ENCODE measurements around the gene ZNF326. TPM values are rescaled to one million over a fixed set of nuclear protein-coding genes. Genes with fewer than 3 reads are reported as not detected.

Gene ZNF326
- total RNA-seq, 1 experiment from 2014 or later = 33.4 TPM

- CTCF ChIA-PET = interaction anchor here (0.6 to 1.9 kb wide), 3 partner anchors 9 to 1802 kb away, joined by 7 to 10 read pairs (median 8); partner anchors contain the start of gene ZNF326
- no peak for DNase-seq
- Mint-ChIP-seq H3K9me3 (ENCODE audit: low read depth, unreplicated experiment) (no peaks in the 10 kb centered on the region), H3K36me3 (ENCODE audit: insufficient read depth, unreplicated experiment) (no peaks in the 10 kb centered on the region), H3K4me3 (ENCODE audit: low read depth, unreplicated experiment) (no peak overlapping the region), H3K27me3 (ENCODE audit: unreplicated experiment) (no peaks in the 10 kb centered on the region), H3K27ac (ENCODE audit: unreplicated experiment) (no peak overlapping the region), H3K4me1 (ENCODE audit: low read depth, unreplicated experiment) (peaks cover 17% of the 10 kb centered on the region)
- no peak for TF ChIP-seq CTCF (IDR thresholded peaks at IDR 0.05; ENCODE audit: unreplicated experiment)
- no TSS peak for BruUV-seq (replicated peaks)
- intact Hi-C loops (cut with micrococcal nuclease; ENCODE audit: unreplicated experiment) = loop anchor here (10.0 kb wide), 1 partner anchor 501 kb away; no protein-coding TSS in a partner anchor
Measured at GRCh38 chr1:89986020-89986419, 8.9 kb upstream of the ZNF326 start.

DNA sequence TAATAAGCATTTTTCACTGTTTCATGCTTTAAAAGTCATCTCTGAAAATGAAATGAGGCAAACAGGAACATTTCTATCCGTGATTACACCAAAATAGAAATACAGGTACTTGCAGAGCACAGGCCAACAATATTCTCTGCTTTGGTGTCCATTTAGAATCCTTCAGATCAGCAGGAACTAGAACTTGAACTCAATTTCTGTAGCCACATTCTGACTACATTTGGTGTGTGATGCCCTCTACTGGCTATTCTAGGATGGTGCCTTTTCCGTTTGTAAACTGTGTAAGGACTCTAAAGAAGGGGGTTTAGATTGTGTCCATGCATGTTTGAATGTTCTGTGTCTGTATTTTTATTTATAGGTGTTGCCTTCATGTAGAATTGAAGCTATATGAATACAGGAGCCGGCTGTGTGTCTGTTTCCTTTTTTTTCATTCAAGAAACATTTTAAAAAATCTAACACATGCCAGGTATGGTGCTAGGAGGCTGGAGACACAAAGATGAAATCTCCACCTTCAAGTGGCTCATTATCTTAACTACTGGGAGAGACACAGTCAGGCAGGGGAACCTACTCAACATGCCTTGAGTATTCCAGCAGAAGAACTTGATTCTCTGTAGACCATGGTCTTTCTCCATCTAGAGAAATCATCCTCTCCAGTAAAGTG, 7.6 kb upstream of the ZNF326 start:
- CTCF ChIA-PET = interaction anchor here (1.9 kb wide), 1 partner anchor 183 kb away, joined by 7 read pairs; no protein-coding TSS in a partner anchor
- peak; percentile 48 for DNase-seq
- Mint-ChIP-seq H3K9me3 (ENCODE audit: low read depth, unreplicated experiment) (no peaks in the 10 kb centered on the region), H3K4me3 (ENCODE audit: low read depth, unreplicated experiment) (no peak overlapping the region), H3K27ac (ENCODE audit: unreplicated experiment) (no peak overlapping the region), H3K4me1 (ENCODE audit: low read depth, unreplicated experiment) (peaks cover 17% of the 10 kb centered on the region), H3K36me3 (ENCODE audit: insufficient read depth, unreplicated experiment) (no peaks in the 10 kb centered on the region), H3K27me3 (ENCODE audit: unreplicated experiment) (no peaks in the 10 kb centered on the region)
- intact Hi-C loops (cut with micrococcal nuclease; ENCODE audit: unreplicated experiment) = loop anchor here (1.0 to 10.0 kb wide), 4 partner anchors 144 to 502 kb away; no protein-coding TSS in a partner anchor
- TF ChIP-seq CTCF (IDR thresholded peaks at IDR 0.05; ENCODE audit: unreplicated experiment) = peak; percentile 54
- no TSS peak for BruUV-seq (replicated peaks)

- H3K27me3 Mint-ChIP-seq (ENCODE audit: unreplicated experiment) = no peaks in the 10 kb centered on the region
- intact Hi-C loops (cut with micrococcal nuclease; ENCODE audit: unreplicated experiment) = loop anchor here (10.0 kb wide), 1 partner anchor 504 kb away; no protein-coding TSS in a partner anchor
- BruUV-seq (replicated peaks) = no TSS peak
- H3K9me3 Mint-ChIP-seq (ENCODE audit: low read depth, unreplicated experiment) = no peaks in the 10 kb centered on the region
- H3K27ac Mint-ChIP-seq (ENCODE audit: unreplicated experiment) = no peak overlapping the region
- no peak overlapping the region for H3K4me3 Mint-ChIP-seq (ENCODE audit: low read depth, unreplicated experiment)
- DNase-seq = no peak
- CTCF ChIA-PET = interaction anchor here (0.6 to 1.2 kb wide), 3 partner anchors 145 to 863 kb away, joined by 3 to 5 read pairs (median 4); no protein-coding TSS in a partner anchor
- TF ChIP-seq CTCF (IDR thresholded peaks at IDR 0.05; ENCODE audit: unreplicated experiment) = no peak
- H3K36me3 Mint-ChIP-seq (ENCODE audit: insufficient read depth, unreplicated experiment) = no peaks in the 10 kb centered on the region
- peaks cover 17% of the 10 kb centered on the region for H3K4me1 Mint-ChIP-seq (ENCODE audit: low read depth, unreplicated experiment)
Measured at GRCh38 chr1:89989099-89989498, 5.8 kb upstream of the ZNF326 start.

- no peak for DNase-seq
- no TSS peak for BruUV-seq (replicated peaks)
- Mint-ChIP-seq H3K9me3 (ENCODE audit: low read depth, unreplicated experiment) (no peaks in the 10 kb centered on the region), H3K36me3 (ENCODE audit: insufficient read depth, unreplicated experiment) (peaks cover 4% of the 10 kb centered on the region), H3K27ac (ENCODE audit: unreplicated experiment) (no peak overlapping the region), H3K4me3 (ENCODE audit: low read depth, unreplicated experiment) (no peak overlapping the region), H3K4me1 (ENCODE audit: low read depth, unreplicated experiment) (peaks cover 17% of the 10 kb centered on the region), H3K27me3 (ENCODE audit: unreplicated experiment) (no peaks in the 10 kb centered on the region)
- TF ChIP-seq CTCF (IDR thresholded peaks at IDR 0.05; ENCODE audit: unreplicated experiment) = no peak
- intact Hi-C loops (cut with micrococcal nuclease; ENCODE audit: unreplicated experiment) = loop anchor here (10.0 kb wide), 1 partner anchor 505 kb away; no protein-coding TSS in a partner anchor
- CTCF ChIA-PET = interaction anchor here (0.6 to 1.0 kb wide), 2 partner anchors 146 to 863 kb away, joined by 3 to 5 read pairs; no protein-coding TSS in a partner anchor
Measured at GRCh38 chr1:89989799-89990198, 5.1 kb upstream of the ZNF326 start.

All from Calu3 (cell line).